Right lobe of liver (tissue), 6 donors: ENCODE results near the gene ART3. TPM values are rescaled to one million over a fixed set of nuclear protein-coding genes. Genes with fewer than 3 reads are reported as not detected.

ENCODE experiments used
- ATAC-seq, 4 donors: fragments of 200-7000 bp; cut with Tn5 transposase; one replicate each; pipeline ENCODE4 v1.9.1; 2020; ENCODE audit warnings: mild to moderate bottlenecking in 4 of 4, moderate library complexity in 4 of 4
- DNase-seq, 3 donors: peaks; one replicate each; pipeline ENCODE4 v3.0.0-alpha.2; 2020
- H3K27ac ChIP-seq, 3 donors: fragments of 200-600 bp; one replicate each; pipeline ENCODE4 v1.8.0; 2022
- H3K27me3 ChIP-seq, 2 donors: fragments of 200-600 bp; one replicate each; pipeline ENCODE4 v1.8.0; 2022
- H3K36me3 ChIP-seq, 4 donors: fragments of 200-600 bp; sonication (generic) in 1 of 4; one replicate each; pipeline versions ENCODE4 v1.5.1 to v1.8.0; 2017 to 2022; ENCODE audit warnings: control low read depth in 1 of 4
- H3K4me1 ChIP-seq, 4 donors: fragments of 200-600 bp; sonication (generic) in 1 of 4; one replicate each; pipeline versions ENCODE4 v1.5.1 to v1.8.0; 2017 to 2022; ENCODE audit warnings: control low read depth in 1 of 4
- H3K4me3 ChIP-seq, 3 donors: fragments of 200-600 bp; one replicate each; pipeline ENCODE4 v1.8.0; 2022
- H3K9me3 ChIP-seq, 4 donors: fragments of 200-600 bp; sonication (generic) in 1 of 4; one replicate each; pipeline versions ENCODE4 v1.5.1 to v1.8.0; 2017 to 2022; ENCODE audit warnings: control low read depth in 1 of 4
- CTCF ChIP-seq, 4 donors: fragments of 200-600 bp in 3 of 4; fragments of 450-650 bp in 1 of 4; IDR thresholded peaks; one replicate each; pipeline versions ENCODE4 v1.5.1 to v1.8.0; 2016 to 2022; ENCODE audit warnings: antibody characterized with exemption in 4 of 4, mild to moderate bottlenecking in 2 of 4
- POLR2A ChIP-seq: fragments of 450-650 bp; IDR thresholded peaks from one replicate; pipeline ENCODE4 v1.6.1; 2017; ENCODE audit warnings: antibody characterized with exemption, mild to moderate bottlenecking
- WGBS: methylation state at CpG from one replicate; pipeline ENCODE4 v1.1.6; 2018; ENCODE audit warnings: low coverage, low lambda C conversion rate; ENCODE audit not compliant: insufficient coverage; ENCODE audit errors: missing lambda C conversion rate; 5-methylcytosine and 5-hydroxymethylcytosine counted together
- intact Hi-C, 2 donors: fragments of 100-400 bp; cut with DNase I; formaldehyde crosslinking; loops; one replicate each; pipeline versions ENCODE4 v1.11.2 to v1.14.1; 2022
- total RNA-seq, 6 experiments: library from RNA; depleted of rRNA in 2 of 6; stranded (reverse); fragments of >200 nt in 2 of 6; fragmentation: NEBNext Ultra II Directional in 3 of 6; extraction: Animal tissue kit (Norgen Biotek cat#: 25700) in 3 of 6; gene quantifications; one replicate each; pipeline versions ENCODE4 v1.1.0 to v1.2.4, GENCODE V29; 2016 to 2023
- donor health status: DM: no; HTN: yes; CAD: no.
- donor health status: DM: no; HTN: no; CAD: no.
- donor health status: DM: no; HTN: no; CAD: no.
- donor health status: DM: no; HTN: yes; CAD: no.
- donor health status: DM: no; HTN: yes; CAD: no.

The ART3 gene
- total RNA-seq, 6 experiments from 2014 or later = not detected

DNA sequence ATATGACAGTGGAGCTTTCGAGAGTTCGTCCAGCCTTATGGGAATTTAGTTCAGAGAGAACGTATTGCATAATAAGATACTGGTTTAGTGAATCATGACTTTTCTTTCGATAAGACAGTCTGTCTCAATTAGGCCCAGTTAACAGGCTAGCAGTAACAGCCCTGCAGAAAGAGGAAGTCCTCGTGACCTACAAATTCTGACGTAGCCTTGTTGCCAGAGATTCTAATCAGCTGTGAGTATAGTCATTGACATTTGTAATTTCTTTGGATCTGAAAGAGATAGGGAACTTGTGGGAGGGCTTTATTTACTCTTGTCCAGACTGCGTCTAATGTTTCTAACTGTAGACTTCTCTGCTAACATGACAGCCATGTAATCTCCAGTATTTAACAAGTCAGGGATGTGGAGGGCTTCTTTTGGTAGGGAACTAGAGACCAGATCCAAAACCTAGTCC is 15.8 kb downstream of the ART3 start:
- H3K27ac ChIP-seq = no peak overlapping the region
- intact Hi-C loops = no loop called here
- ATAC-seq (peak; percentile 37 to 79 (median 53)), DNase-seq (no peak)
- H3K27me3 ChIP-seq = no peaks in the 10 kb centered on the region
- H3K4me3 ChIP-seq = no peak overlapping the region
- H3K9me3 ChIP-seq = no peaks in the 10 kb centered on the region
- TF ChIP-seq POLR2A (no peak), CTCF (IDR thresholded peaks at IDR 0.05) (no peak)
- WGBS = 37% methylated on average over 4 of the region's 7 CpGs
- peaks cover 0 to 3% (median 0%) of the 10 kb centered on the region in 4 donors for H3K4me1 ChIP-seq
- no peaks in the 10 kb centered on the region for H3K36me3 ChIP-seq

GRCh38 chr4:76091052-76091451 is 16.5 kb downstream of the ART3 start:
- Histone ChIP-seq H3K27me3 (no peaks in the 10 kb centered on the region), H3K4me3 (no peak overlapping the region), H3K36me3 (no peaks in the 10 kb centered on the region), H3K4me1 (peaks cover 0 to 3% (median 0%) of the 10 kb centered on the region in 4 donors), H3K9me3 (no peaks in the 10 kb centered on the region), H3K27ac (no peak overlapping the region)
- WGBS = 80% methylated on average over 2 of the region's 2 CpGs
- intact Hi-C loops = no loop called here
- TF ChIP-seq CTCF (IDR thresholded peaks at IDR 0.05) (no peak), POLR2A (no peak)
- no peak for ATAC-seq
- DNase-seq = no peak

DNA sequence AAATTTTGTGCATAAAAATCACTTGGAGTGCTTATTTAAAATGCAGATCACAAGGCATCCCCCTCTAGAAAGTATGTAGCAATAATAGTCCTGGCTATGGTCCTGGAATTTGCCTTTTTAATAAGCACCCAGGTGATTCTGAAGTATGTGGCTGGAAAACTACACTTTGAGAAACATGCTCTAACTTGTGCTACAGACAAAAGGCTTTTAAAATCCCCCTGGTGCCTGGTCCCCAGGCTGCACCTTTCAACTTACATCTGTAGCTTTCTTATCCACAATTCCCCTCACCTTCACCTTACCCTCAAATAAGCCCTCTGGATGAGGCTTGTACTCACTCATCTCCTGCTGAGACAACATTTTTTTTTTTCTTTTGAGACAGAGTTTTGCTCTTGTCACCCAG is 21.1 kb downstream of the ART3 start:
- H3K4me3 ChIP-seq = no peak overlapping the region
- no peaks in the 10 kb centered on the region for H3K27me3 ChIP-seq
- no peaks in the 10 kb centered on the region for H3K9me3 ChIP-seq
- DNase-seq = no peak
- H3K27ac ChIP-seq = no peak overlapping the region
- no peaks in the 10 kb centered on the region for H3K4me1 ChIP-seq
- H3K36me3 ChIP-seq = no peaks in the 10 kb centered on the region
- intact Hi-C loops = no loop called here
- ATAC-seq = no peak
- TF ChIP-seq CTCF (IDR thresholded peaks at IDR 0.05) (no peak), POLR2A (no peak)

DNA sequence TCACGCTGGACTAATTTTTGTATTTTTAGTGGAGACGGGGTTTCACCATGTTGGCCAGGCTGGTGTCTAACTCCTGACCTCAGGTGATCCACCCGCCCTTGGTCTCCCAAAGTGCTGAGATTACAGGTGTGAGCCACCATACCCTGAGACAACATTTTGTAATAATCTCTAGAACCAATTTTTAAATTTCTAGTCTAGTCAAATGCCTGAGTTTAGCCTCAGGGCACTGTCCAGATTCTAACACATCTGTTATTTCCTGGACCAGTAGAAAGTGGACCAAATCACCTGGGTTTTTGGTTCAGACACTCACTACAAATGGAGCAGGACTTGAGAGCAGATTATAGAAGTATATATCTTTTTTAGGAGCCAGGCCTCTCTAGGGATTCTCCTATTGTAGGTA is 21.6 kb downstream of the ART3 start:
- intact Hi-C loops = no loop called here
- Histone ChIP-seq H3K27ac (no peak overlapping the region), H3K4me3 (no peak overlapping the region), H3K4me1 (no peaks in the 10 kb centered on the region), H3K27me3 (no peaks in the 10 kb centered on the region), H3K36me3 (no peaks in the 10 kb centered on the region), H3K9me3 (no peaks in the 10 kb centered on the region)
- ATAC-seq = no peak
- no peak for DNase-seq
- WGBS = 85% methylated on average over 3 of the region's 3 CpGs
- TF ChIP-seq CTCF (IDR thresholded peaks at IDR 0.05) (no peak), POLR2A (no peak)

- no peak for ATAC-seq
- H3K4me1 ChIP-seq = no peaks in the 10 kb centered on the region
- WGBS = 71% methylated on average over 3 of the region's 3 CpGs
- H3K9me3 ChIP-seq = no peaks in the 10 kb centered on the region
- no peak overlapping the region for H3K4me3 ChIP-seq
- intact Hi-C loops = no loop called here
- no peak for DNase-seq
- no peaks in the 10 kb centered on the region for H3K36me3 ChIP-seq
- TF ChIP-seq CTCF (IDR thresholded peaks at IDR 0.05) = no peak
- no peak for TF ChIP-seq POLR2A
- H3K27me3 ChIP-seq = no peaks in the 10 kb centered on the region
- H3K27ac ChIP-seq = no peak overlapping the region
These were observed 31.1 kb downstream of the ART3 start for GRCh38 chr4:76105652-76106051.
